Activated CD8-positive, alpha-beta memory T cell treated with anti-CD3 and anti-CD28 coated beads, Interleukin-2, amount 50 U/mL, for 1 hour (primary cell): ENCODE data around the gene CACNA2D4.

Source experiments
- DNase-seq: peaks from one replicate; pipeline ENCODE4 v3.0.0-alpha.2; 2020; ENCODE audit errors: extremely low read depth

The CACNA2D4 gene

GRCh38 chr12:1815814-1816729 is 102.4 kb downstream of the CACNA2D4 start:
- no peak for DNase-seq

- no peak for DNase-seq
Measured at GRCh38 chr12:1815108-1815507, 103.3 kb downstream of the CACNA2D4 start.

- DNase-seq: no peak
Measured at GRCh38 chr12:1814266-1814665, 104.2 kb downstream of the CACNA2D4 start.

- DNase-seq: no peak
Measured at GRCh38 chr12:1812650-1813302, 105.7 kb downstream of the CACNA2D4 start.

GRCh38 chr12:1811948-1812291 is 106.5 kb downstream of the CACNA2D4 start:
- DNase-seq: no peak

- DNase-seq: no peak
Measured at GRCh38 chr12:1811281-1811947, 107.0 kb downstream of the CACNA2D4 start.

- no peak for DNase-seq
Measured at GRCh38 chr12:1810931-1811280, 107.5 kb downstream of the CACNA2D4 start.

- no peak for DNase-seq
Measured at GRCh38 chr12:1810201-1810930, 108.1 kb downstream of the CACNA2D4 start.

- no peak for DNase-seq
Measured at GRCh38 chr12:1809591-1810190, 108.8 kb downstream of the CACNA2D4 start.

GRCh38 chr12:1808798-1809480 is 109.5 kb downstream of the CACNA2D4 start:
- no peak for DNase-seq

GRCh38 chr12:1808036-1808797 is 110.2 kb downstream of the CACNA2D4 start:
- no peak for DNase-seq

- DNase-seq: no peak
Measured at GRCh38 chr12:1807087-1807860, 111.2 kb downstream of the CACNA2D4 start.

GRCh38 chr12:1806301-1807086 is 112.0 kb downstream of the CACNA2D4 start:
- no peak for DNase-seq

GRCh38 chr12:1805441-1806081 is 112.9 kb downstream of the CACNA2D4 start:
- no peak for DNase-seq

GRCh38 chr12:1804545-1805332 is 113.7 kb downstream of the CACNA2D4 start:
- peak; percentile 59 for DNase-seq

GRCh38 chr12:1803736-1804135 is 114.7 kb downstream of the CACNA2D4 start:
- DNase-seq: no peak

- no peak for DNase-seq
Measured at GRCh38 chr12:1801303-1801975, 117.0 kb downstream of the CACNA2D4 start.
